Iris pigment epithelial cell (primary cell): ENCODE results near the gene ECT2L.

Experiments used
- DNase-seq: peaks from one replicate; pipeline ENCODE4 v3.0.0-alpha.2; 2011; ENCODE audit warnings: low read depth

ECT2L gene

DNA sequence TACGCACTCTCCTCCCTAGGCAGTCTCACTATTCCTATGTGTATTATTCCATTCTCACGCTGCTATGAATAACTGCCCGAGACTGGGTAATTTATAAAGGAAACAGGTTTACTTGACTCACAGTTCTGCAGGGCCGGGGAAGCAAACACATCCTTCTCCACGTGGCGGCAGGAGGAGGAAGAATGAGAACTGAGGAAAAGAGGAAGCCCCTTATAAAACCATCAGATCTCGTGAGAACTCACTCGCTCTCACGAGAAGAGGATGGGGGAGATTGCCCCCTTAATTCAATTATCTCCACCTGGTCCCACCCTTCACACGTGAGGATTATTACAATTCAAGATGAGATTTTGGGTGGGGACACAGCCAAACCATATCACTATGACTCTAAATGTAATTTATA is 61.9 kb downstream of the ECT2L start:
- no peak for DNase-seq

GRCh38 chr6:138862456-138862855 is 66.6 kb downstream of the ECT2L start:
- DNase-seq: no peak

DNA sequence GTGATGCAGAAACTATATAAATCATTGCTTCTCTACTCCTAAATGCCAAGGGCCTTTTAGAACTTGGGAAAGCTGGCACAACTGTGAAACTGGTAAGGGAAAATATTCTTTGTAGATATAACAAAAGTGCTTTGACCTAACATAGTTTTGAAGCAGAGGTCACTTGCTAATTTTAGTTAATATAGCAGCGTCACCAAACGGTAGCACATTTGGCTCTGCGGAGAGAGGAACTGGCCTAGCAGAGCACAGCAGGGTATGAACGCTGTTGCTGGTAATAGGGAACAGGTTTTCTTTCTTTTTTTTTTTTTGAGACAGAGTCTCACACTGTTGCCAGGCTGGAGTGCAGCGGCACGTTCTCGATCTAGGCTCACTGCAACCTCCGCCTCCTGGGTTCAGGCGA is 67.4 kb downstream of the ECT2L start:
- no peak for DNase-seq

GRCh38 chr6:138864343-138864890 is 68.5 kb downstream of the ECT2L start:
- DNase-seq: no peak

- no peak for DNase-seq
These were observed 69.7 kb downstream of the ECT2L start for GRCh38 chr6:138865480-138866109.

DNA sequence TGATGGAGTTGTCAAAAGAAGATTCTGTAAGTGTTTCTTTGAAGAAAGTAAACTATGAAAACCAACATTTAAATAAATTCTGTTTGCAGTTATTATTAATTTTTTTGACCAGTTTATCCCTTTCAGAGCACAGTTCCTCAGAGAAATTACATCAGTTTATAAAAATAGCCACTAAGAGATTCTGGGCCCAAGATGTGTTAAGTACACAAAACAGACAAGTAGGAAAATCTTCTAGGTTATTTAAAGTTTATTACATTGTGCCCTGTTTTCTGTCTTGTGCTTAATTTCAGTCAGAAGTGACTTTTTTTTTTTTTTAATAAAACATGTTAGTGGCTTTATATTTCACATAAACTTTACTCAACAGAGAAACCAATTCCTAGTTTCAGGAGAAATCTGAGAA is 72.3 kb downstream of the ECT2L start:
- no peak for DNase-seq

GRCh38 chr6:138869398-138869797 is 73.5 kb downstream of the ECT2L start:
- no peak for DNase-seq

- DNase-seq: no peak
These were observed 77.3 kb downstream of the ECT2L start for GRCh38 chr6:138873191-138873590.

GRCh38 chr6:138882369-138883017 is 86.6 kb downstream of the ECT2L start:
- DNase-seq: no peak

GRCh38 chr6:138885156-138885819 is 89.4 kb downstream of the ECT2L start:
- DNase-seq: no peak

DNA sequence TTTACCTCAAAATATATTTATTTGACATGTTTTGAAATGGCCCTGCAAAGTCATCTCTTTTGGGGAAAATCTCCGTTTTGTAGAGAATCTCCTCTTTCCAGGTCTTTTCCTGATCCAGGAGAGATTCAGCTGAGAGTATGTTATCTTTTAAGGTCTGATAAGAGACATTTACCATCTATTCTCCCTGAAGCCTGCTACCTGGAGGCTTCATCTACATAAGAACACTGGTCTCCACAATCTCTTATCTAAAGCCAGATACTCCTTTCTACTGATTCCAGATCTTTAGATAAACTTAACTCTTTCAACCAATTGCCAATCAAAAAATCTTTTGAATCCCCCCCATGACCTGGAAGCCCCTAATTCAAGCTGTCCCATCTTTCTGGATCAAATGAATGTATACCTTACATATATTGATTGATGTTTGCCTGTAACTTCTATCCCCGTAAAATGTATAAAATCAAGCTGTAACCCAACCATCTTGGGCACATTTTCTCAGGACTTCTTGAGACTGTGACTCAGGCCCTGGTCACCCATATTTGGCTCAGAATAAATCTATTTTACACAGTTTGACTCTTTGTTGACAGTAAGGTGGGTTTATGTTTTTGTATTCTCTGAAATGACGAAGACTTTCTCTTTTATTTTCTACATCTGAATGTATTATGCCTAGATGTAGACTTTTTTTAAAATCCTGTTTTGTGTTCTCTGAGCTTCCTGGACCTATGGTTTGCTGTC is 95.5 kb downstream of the ECT2L start:
- DNase-seq: no peak

- no peak for DNase-seq
These were observed 100.3 kb downstream of the ECT2L start for GRCh38 chr6:138896104-138896756.

DNA sequence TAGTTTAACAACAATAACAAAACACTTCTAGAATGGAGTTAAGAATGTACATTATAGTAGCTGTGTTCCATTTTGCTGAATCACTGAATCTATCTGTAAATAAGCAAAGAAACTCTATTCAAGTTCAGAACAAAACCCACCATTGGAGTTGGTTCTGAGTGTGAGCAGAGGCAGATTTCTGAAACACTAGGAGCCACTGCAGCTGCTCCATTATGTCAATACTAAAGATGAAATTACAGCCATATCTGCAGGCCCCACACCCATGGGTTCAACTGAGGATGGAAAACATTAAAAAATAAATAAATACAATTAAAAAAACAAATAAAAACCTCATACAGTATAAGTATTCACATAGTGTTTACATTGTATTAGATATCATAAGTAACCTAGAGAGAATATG is 101.1 kb downstream of the ECT2L start:
- DNase-seq: no peak

GRCh38 chr6:138907167-138907566 is 111.3 kb downstream of the ECT2L start:
- DNase-seq: no peak

GRCh38 chr6:138909511-138909910 is 113.6 kb downstream of the ECT2L start:
- no peak for DNase-seq

DNA sequence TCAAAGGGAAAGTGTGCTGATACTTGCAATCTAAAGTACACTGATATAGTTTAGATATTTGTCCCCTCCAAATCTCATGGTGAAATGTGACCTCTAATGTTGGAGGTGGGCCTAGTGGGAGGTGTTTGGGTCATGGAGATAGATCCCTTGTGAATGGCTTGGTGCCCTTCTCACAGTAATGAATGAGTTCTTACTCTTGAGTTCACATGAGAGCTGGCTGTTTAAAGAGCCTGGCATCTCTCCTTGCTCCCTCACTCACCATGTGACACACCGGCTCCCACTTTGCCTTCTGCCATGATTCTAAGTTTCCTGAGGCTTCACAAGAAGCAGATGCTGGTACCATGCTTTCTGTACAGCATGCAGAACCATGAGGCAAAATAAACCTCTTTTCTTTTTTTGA is 114.1 kb downstream of the ECT2L start:
- DNase-seq: no peak

GRCh38 chr6:138912308-138912707 is 116.4 kb downstream of the ECT2L start:
- no peak for DNase-seq

DNA sequence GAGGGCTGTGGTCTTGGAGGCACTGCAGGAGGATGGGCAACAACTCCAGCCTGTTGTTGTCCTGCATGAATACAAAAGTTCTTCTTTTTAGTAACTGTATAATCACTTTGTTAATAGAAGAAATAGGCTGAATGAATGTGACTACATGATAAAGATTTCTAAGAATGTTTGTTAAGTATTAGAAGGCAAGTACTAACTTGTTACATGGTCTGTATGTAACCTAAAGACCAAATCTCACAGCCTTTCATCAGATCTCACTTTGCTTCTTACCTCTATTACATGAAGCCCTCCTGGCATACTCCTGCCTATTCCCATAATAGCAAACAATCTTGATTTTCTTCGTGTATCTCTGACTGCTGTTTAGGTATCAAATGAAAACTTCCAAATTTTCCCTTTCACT is 118.8 kb downstream of the ECT2L start:
- peak; percentile 2 for DNase-seq

DNA sequence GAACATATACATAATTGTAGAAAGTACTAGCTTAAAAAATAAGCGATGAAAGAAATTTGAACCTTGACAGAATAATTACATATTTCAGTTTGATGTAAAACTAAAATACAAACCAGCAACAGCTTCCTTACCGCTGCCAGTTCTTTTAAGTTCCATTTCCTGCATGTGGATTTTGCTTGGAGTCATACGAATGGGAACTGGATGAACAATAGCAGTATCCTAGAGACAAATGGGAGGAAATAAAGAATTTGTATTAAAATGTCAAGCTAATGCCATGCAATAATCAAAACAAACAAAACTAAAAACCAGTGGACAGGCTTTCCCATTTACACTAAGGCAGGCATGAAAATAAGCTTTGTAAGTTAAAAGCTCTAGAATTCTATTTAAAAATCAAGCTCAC is 125.0 kb downstream of the ECT2L start:
- no peak for DNase-seq

GRCh38 chr6:138923561-138923960 is 127.7 kb downstream of the ECT2L start:
- DNase-seq: no peak

GRCh38 chr6:138925806-138926205 is 129.9 kb downstream of the ECT2L start:
- DNase-seq: no peak

GRCh38 chr6:138926579-138926978 is 130.7 kb downstream of the ECT2L start:
- DNase-seq: no peak
